Measurements from ENCODE around the gene SLC37A1. TPM values are rescaled to one million over a fixed set of nuclear protein-coding genes. Genes with fewer than 3 reads are reported as not detected.

Gene SLC37A1
- total RNA-seq, 6 experiments from 2014 or later: not detected

- TF ChIP-seq CTCF (IDR thresholded peaks at IDR 0.05): no peak
- DNase-seq: no peak
- H3K4me1 Mint-ChIP-seq (ENCODE audit: low read depth): no peaks in the 10 kb centered on the region
- no peak overlapping the region for H3K4me3 Mint-ChIP-seq
- H3K27ac Mint-ChIP-seq: no peak overlapping the region
- no peaks in the 10 kb centered on the region for H3K36me3 Mint-ChIP-seq (ENCODE audit: low read depth)
- H3K27me3 Mint-ChIP-seq (ENCODE audit: insufficient read depth): peaks cover 2% of the 10 kb centered on the region
- peaks cover 53% of the 10 kb centered on the region for H3K9me3 Mint-ChIP-seq
Observed at GRCh38 chr21:42622284-42622683, 108.6 kb downstream of the SLC37A1 start.

- no peak overlapping the region for H3K27ac Mint-ChIP-seq
- DNase-seq: no peak
- H3K27me3 Mint-ChIP-seq (ENCODE audit: insufficient read depth): peaks cover 2% of the 10 kb centered on the region
- no peaks in the 10 kb centered on the region for H3K36me3 Mint-ChIP-seq (ENCODE audit: low read depth)
- H3K9me3 Mint-ChIP-seq: peaks cover 43% of the 10 kb centered on the region
- H3K4me1 Mint-ChIP-seq (ENCODE audit: low read depth): no peaks in the 10 kb centered on the region
- H3K4me3 Mint-ChIP-seq: no peak overlapping the region
- no peak for TF ChIP-seq CTCF (IDR thresholded peaks at IDR 0.05)
Observed at GRCh38 chr21:42623694-42624093, 110.0 kb downstream of the SLC37A1 start.

- no peak for TF ChIP-seq CTCF (IDR thresholded peaks at IDR 0.05)
- DNase-seq: no peak
- H3K27ac Mint-ChIP-seq: no peak overlapping the region
- H3K4me3 Mint-ChIP-seq: no peak overlapping the region
- H3K27me3 Mint-ChIP-seq (ENCODE audit: insufficient read depth): peaks cover 2% of the 10 kb centered on the region
- H3K9me3 Mint-ChIP-seq: peaks cover 38% of the 10 kb centered on the region
- H3K4me1 Mint-ChIP-seq (ENCODE audit: low read depth): no peaks in the 10 kb centered on the region
- no peaks in the 10 kb centered on the region for H3K36me3 Mint-ChIP-seq (ENCODE audit: low read depth)
Observed at GRCh38 chr21:42624095-42624790, 110.6 kb downstream of the SLC37A1 start.

- no peak for TF ChIP-seq CTCF (IDR thresholded peaks at IDR 0.05)
- Mint-ChIP-seq H3K36me3 (ENCODE audit: low read depth) (no peaks in the 10 kb centered on the region), H3K27ac (no peak overlapping the region), H3K4me1 (ENCODE audit: low read depth) (no peaks in the 10 kb centered on the region), H3K4me3 (no peak overlapping the region), H3K9me3 (peaks cover 32% of the 10 kb centered on the region), H3K27me3 (ENCODE audit: insufficient read depth) (peaks cover 2% of the 10 kb centered on the region)
- no peak for DNase-seq
Observed at GRCh38 chr21:42624936-42625335, 111.3 kb downstream of the SLC37A1 start.

- Mint-ChIP-seq H3K4me1 (ENCODE audit: low read depth) (no peaks in the 10 kb centered on the region), H3K4me3 (no peak overlapping the region), H3K27ac (no peak overlapping the region), H3K36me3 (ENCODE audit: low read depth) (no peaks in the 10 kb centered on the region), H3K9me3 (peaks cover 32% of the 10 kb centered on the region), H3K27me3 (ENCODE audit: insufficient read depth) (peaks cover 2% of the 10 kb centered on the region)
- TF ChIP-seq CTCF (IDR thresholded peaks at IDR 0.05): no peak
- DNase-seq: no peak
Observed at GRCh38 chr21:42626171-42626570, 112.5 kb downstream of the SLC37A1 start.
